NK-92 treated with Interleukin-12 subunit alpha and Interleukin-12 subunit beta, amount 100 ng/mL, for 24 hours (cell line): ENCODE data around the gene PPTC7.
"Not testable (repeated sequence)": the region's sequence is repeated elsewhere in the genome, so short reads cannot be mapped to it uniquely, and the experiment has no call there.

Source experiments
- DNase-seq: peaks from one replicate; lab custom pipeline; 2025; lab: John Stamatoyannopoulos, UW

PPTC7 gene

DNA sequence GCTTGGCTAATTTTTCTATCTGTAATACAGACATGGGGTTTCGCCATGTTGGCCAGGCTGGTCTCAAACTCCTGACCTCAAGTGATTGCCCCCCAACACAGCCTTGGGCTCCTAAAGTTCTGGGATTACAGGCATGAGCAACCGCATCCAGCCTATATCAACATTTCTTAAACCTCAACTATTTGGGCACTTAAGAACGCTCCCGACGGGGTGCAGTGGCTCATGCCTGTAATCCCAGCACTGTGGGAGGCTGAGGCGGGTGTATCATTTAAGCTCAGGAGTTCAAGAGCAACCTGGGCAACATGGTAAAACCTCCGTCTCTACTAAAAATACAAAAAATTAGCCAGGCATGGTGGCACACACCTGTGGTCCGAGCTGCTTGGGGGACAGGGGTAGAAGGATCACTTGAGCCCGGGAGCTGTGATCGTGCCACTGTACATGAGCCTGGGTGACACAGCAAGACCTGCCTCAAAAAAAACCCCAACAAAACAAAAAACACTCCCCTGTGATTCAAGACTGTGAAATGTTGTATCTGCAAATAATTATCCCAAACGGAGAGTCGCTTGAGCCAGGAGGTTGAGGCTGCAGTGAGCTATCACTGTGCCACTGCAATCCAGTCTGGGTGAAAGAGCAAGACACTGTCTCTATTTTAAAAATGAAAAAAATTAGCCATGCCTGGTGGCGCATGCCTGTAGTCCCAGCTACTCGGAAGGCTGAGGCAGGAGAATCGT is 21.5 kb downstream of the PPTC7 start:
- DNase-seq = no peak

DNA sequence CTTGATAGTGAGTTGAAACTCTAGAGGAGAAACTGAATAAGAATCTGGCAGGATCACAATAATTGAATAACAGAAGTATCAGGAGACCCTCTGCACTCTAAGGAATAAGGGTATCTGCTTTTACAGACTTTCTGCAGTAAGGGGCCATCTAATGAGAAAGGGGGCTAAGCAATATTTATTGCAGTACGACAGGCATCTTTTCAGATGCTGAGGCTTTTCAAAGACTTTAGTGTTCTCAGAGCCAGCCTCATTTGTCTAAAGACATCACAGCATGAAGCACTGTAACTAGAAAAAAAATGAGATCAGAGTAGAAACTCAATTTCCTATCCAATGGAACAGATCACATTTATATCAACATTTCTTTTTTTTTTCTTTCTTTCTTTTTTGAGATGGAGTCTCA is 22.2 kb downstream of the PPTC7 start:
- DNase-seq = no peak

DNA sequence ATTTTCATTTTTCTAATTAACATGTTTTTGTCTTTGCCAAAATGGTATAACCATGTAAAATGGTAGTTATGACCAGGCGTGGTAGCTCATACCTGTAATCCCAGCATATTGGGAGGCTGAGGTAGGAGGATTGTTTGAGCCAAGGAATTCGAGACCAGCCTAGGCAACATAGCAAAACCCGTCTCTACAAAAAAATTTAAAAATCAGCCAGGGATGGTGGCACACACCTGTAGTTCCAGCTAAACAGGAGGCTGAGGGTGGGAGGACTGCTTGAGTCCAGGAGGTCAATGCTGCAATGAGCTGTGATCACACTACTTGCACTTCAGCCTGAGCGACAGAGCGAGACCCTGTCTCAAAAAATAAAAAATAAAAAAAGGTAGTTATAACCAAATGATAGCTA is 23.1 kb downstream of the PPTC7 start:
- DNase-seq = no peak

DNA sequence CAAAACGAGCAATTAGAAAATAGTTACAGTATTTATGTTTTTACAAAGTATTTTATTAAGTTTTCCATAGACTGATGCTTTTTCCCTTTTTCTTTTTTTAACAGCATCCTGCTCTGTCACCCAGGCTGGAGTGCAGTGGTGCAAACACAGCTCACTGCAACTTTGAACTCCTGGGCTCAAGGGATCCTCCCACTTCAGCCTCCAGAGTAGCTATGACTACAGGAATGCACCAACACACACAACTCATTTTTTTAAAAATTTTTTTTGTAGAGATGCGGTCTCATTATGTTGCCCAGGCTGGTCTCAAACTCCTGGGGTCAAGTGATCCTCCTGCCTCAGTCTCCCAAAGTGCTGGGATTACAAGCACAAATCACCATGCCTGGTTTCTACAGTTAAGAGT is 24.2 kb downstream of the PPTC7 start:
- not testable (repeated sequence) for DNase-seq

DNA sequence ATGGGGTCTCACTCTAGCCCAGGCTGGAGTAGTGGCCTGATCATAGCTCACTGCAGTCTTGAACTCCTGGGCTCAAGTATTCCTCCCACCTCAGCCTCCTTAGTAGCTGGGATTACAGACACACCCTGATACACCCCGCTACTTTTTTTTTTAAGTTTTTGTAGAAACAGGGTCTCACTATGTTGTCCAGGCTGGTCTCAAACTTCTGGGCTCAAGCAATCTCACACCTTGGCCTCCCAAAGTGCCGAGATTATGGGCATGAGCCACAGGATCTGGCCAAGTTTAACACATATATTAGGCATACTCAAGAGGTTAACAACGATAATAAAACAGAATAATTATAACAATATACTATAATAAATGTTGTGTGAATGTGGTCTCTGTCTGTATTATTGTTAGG is 25.8 kb downstream of the PPTC7 start:
- DNase-seq = no peak

DNA sequence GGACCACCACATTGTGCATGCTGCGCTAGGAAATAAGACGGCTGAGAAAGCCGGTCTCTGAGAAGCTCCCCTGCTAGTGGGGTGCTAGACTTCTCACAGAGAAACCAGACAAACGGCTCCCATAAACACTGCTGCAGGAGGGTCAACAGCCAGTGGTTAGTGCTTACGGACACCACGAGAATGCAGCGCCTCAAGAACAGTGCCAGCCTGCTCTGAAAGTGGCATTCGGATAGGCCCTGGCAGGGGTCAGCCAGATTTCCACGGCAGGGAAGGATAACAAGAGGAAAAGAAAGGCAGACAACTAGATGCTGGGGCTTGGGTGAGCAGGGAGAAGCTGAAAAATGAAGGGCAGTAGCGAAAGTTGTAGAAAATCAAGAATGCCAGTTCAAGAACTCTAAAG is 26.4 kb downstream of the PPTC7 start:
- no peak for DNase-seq

DNA sequence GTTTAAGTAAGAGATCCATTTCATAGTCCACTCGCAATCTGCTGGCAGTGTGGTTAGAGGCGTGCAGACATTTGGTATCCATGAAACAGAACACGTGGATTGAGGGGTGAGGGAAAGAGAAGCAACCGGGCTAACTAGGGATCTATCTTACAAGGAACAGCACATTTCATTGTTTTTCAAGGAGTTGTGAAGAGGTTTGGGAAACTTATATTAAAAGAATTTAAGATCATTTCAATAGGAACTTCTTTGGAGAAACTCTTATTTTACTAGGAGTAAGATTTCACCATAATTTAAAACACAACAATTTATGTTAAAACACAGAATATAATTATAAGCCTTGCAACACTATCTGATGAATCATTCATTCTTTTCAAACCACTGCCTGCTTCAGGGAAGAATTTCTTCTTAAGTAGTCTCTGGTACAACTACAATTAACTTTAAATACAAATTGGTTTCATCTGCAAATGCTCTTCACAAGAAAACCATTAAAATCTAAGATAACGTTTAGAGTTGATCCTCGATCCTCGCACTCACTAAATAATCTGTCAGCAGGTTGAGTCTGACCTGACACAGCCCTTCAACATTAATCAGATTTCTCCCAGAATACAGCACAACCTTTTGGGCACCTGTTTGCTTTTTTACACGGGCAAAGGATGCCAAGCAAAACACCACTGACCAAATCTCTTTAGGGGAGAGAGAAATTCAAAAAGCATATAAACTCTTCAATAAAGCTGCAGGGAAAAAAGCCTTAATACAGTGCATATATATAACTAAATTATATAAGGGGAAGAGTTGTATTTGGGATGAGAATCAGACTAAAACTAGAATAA is 27.3 kb downstream of the PPTC7 start:
- DNase-seq = no peak

DNA sequence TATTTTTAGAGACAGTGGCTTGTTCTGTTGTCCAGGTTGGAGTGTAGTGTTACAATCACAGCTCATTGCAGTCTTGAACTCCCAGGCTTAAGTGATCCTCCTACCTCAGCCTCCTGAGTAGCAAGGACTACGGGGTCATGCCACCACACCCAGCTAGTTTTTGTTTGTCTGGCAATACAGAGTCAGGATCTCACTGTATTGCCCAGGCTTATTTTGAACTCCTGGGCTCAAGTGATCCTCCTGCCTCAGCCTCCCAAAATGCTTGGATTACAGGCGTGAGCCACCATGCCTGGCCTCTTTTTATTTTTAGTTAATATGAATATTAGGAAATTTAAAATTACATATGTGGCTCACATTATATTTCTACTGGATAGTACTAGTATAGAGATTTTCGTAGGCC is 28.9 kb downstream of the PPTC7 start:
- no peak for DNase-seq

DNA sequence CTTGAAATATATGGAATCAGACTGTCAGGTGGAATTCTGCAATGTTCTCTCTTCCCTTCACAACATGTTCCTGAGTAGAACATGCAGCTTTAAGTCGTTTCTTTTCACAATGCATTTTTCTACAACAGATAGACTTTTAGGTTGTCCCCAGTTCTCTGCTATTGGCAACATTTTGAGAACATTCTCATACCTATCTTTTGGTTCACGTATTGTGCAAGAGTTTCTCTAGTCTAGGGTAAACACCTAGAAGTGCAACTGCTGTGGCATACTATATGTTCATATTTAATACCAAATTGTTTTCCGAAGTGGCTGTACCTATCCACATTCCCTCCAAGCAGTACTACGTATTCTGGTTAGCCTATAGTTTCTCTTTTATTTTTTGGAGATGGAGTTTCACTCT is 32.1 kb downstream of the PPTC7 start:
- DNase-seq = no peak

DNA sequence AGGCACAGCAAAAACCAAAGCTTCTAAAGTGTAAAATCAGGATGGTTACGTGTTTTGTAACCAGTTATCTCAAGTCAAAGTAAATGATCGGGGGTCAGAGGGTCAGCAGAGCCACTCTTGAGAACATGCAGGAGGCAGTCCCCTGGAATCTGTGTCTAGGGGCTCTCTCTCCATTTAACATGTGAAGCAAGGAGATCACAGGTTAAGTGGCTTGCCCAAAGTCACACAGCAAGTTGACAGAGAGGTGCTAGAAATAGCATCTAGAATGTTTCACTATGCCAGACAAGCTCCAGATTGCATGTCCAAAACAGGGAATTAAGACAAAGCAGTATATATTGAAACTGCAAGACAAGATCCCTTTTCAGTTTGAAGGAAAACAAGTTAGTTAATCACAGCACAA is 33.4 kb downstream of the PPTC7 start:
- DNase-seq = no peak

DNA sequence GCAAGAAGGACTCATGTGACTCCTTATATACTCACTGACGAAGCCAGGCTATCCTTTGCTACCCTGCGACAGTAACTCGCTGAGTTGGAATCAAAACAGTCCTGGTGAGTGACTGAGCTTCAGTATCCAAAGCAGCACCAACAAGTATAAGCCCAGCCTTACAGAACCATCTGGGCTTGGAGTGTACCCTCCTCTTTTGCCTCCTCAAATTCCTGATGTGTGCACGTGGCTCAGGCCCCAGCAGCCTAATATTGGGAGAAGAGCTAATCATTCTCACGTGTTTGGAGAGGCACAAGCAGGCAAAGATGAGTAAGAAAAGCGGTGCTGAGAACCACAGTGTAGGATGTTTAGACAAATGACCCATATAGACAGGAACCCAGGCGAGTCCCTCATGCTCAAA is 34.4 kb downstream of the PPTC7 start:
- no peak for DNase-seq

DNA sequence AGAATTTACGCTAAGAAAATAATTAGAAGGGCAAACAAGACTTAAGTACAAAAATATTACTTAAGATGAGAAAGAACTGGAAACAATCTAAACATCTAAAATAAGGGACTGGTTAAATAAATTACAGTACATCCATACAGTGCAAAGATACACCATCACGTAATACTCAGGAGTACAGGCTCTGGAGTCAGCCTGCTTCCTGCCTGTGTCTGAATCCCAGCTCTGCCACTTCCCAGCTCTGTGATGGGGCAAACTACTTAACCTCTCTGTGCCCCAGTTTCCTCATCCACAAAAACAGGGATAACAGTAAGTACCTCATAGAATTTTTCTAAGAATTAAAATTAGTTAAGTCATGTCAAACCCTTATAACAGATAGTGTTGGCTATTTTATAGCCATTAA is 36.0 kb downstream of the PPTC7 start:
- DNase-seq = no peak

DNA sequence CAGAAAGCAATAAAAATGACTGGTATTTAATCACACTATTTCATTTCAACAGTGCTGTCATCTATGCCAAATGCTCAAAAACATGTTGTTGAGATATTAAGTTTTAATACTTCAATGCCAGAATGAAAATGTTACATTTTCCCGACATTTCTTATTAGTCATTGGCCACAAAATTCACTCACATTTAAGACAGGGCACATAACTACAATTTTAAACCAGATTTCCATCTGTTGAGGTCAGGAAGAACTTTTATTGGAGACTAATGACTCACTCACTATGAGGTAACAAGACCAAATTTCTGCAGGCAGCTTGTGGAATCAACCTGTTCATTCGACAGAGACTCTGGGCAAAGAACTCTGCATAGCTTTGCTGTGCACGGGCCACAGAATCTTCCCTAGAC is 36.8 kb downstream of the PPTC7 start:
- DNase-seq = no peak

DNA sequence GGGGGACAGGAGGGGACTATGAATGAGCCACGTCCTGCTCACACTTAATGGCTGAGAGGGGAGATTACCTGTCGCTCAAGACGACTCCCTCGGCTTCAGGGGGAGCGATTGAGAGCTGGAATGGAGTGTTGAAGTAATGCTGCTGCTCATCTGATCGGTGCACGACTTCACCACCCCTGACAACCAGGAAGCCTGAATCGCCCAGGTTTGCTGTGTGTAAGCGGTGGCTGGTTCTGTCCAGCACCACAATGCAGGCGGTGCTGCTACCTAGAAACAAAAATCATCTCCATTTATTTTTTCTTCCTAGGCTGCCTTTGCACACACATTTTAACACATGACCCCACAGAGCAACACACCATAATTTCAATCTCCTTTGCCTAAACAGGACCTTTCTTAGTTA is 37.3 kb downstream of the PPTC7 start:
- no peak for DNase-seq

DNA sequence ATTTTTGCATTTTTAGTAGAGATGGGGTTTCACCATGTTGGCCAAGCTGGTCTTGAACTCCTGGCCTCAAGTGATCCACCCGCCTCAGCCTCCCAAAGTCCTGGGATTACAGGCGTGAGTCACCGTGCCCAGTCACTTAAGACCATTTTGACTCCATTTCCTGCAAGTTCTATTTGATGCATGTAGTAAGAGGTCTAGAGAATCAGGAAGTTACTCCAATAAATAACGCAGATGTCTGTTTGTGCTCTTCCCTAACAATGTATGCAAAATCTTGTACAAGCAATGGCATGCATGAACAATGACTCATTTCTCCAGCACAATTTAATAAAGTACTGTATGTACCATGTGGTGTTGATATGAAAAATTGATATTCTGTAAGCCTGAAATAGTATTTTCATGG is 37.9 kb downstream of the PPTC7 start:
- not testable (repeated sequence) for DNase-seq

DNA sequence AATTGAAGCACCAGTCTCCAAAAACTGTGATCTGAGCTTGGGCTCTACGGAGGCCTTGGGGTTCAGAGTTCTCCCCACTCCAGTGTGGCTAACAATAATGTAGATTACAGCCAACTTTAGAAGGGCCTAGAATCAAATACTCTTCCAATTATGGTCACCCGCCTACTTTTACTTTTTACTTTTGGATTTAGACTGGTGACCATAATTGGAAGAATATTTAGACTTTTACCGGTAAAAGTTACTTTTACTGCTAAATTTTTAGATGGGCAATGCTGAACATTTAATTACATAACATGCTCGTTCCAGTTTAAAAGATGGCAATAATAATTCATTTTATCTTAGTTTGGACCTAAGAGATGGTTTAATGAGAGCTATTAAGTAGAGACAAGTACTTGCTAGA is 39.2 kb downstream of the PPTC7 start:
- no peak for DNase-seq

DNA sequence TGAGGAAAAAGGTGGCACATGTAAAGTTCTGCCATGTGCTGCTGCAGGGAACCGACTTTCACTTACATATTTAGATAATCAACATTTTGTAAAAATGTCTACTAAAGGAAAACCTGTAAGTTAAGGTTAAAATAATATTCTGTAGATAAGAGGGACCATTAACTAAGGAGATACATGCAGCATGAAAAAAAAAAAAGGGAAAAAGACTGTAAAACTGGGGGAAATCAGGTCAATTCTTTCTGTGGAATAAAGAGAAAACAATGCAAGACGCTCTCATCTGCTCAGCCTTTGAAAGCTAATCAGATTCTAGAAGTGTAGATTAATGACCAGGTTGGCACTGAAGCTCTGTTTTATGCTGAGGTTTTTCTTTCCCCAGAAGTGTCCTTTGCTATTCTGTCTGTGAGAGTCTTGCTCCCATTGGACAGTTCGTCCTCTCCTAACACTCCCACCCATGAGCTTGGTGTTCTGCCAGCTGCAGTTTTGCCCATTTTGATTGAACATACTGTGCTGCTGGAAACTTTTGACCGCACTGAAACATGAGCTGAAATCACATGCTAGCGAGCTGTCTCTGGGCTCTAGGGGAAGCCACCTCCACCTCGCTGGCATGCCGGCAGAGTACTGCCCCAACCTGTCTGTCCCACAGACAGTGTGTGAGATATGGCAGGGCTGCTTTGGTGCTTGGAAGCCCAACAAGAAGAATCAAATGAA is 39.7 kb downstream of the PPTC7 start:
- DNase-seq = no peak

DNA sequence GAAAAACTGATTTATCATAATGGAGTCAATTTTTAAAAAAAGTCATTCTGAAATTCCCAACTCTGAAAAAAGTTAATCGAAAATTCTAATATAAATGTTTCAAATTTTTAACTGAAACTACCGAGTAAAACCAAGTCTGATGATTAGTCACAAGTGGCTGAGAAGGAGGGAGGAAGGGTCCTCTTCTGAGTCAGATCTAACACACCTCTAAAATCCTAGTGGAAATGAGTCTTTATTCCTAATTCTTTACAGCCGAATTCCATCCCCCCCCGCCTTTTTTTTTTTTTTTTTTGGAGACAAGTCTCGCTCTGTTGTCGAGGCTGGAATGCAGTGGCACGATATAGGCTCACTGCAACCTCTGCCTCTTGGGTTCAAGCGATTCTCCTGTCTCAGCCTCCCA is 43.1 kb downstream of the PPTC7 start:
- no peak for DNase-seq

DNA sequence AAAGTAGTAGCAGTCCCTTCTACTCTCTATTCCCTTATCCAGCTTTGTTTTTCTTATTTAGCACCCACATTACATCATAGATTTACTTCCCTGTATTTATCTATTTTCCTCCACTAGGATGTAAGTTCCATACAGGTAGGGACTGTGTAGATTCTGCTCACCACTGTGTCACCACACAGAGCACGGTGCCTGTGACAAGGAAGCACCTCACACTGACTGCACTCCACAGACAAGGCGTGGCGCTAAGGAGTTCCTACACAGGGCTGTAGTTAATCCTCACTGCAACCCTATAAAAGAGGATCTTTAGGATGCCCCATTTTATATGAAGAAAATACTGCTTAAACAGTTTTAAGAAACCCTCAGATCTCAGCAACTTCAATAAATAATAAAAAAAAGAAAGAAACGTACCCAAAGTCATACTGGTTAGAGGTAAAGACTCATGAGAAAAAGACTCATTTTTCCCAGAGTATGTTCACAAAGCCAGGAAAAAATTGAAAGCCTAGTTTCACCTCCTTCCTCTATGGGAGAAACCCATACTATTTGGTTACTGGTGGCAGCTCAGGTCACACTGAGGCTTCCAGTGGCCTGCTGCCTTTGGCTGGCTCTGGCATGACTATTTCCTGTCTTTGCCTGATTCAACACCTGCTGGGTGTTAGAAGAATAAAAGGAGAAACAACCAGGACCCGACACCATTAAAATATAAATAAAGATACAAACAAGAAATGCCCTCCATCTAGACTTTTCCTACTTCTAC is 44.1 kb downstream of the PPTC7 start:
- DNase-seq = no peak

DNA sequence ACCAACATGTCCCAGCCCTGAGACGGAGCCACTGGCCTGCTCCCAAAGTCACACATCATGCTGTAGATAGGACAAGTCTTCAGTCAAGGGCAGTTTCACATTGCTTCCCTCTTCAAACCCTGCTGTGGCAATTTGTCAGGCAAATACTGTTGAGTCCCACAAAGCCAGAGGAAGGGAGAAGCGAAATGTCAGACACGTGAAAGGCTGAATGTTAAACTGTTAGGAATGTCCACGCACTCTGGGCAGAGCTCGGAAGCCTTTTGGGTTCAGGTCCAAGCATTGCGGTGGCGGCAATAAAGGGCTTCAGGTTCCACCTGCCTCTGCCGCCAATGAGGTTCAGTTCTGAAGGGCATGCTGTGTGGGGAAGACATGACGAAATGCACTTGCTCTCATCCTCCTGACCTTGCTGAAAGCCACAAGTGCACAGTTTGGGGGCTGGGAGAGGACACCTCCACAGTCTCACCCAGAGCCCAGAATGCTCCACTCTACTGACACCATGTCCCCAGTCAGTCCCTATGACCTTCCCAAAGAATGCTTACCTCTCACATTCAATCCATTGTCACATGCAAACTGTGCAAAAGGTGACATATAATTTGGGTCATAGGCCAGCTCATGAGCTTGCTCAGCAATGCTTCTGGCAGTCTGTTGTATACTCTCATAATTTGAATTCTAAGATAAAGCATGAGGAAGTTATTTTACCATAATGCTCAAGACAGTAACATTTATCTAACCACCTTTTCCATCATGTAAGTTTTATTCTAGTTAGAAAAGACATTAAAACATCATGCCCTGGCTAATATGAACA is 45.3 kb downstream of the PPTC7 start:
- no peak for DNase-seq

DNA sequence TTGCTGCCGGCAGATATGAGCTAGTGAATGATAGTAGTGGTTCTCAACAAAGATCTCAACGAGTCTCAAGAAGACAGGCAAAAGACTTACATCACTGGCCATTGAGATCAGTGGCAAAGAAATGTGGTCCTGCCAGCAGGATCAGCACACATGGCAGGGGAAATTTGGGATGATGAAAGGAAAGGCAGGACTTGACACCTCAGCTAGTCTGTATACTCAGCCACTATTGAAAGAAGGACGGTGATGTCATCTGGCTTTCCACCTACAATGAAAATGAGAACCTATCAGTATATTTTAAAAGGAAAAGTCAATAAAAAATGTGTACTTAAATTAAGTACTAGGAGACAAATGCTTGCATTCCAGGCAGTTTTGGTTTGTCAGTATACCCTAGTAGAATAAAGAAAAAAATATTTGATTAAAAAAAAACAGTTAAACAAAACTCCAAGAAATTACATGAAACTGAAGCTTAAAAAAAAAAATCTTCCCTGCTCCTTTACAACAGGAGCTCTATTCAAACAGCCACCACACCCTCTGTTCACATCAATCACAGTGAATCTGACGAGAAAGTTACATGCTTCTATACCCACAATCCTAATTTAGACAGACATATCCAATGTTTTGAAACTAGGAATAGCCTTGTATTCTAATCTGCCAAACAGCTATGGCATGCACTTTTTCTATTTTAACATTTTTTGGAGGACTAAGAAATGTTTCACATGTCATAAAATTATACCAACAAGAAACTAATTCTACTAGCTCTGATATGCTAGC is 46.1 kb downstream of the PPTC7 start:
- DNase-seq = no peak
